ENCODE results near the gene MYO9B.
A peak's percentile ranks its signal among the peaks of the same experiment; 100 is the strongest.

The MYO9B gene

DNA sequence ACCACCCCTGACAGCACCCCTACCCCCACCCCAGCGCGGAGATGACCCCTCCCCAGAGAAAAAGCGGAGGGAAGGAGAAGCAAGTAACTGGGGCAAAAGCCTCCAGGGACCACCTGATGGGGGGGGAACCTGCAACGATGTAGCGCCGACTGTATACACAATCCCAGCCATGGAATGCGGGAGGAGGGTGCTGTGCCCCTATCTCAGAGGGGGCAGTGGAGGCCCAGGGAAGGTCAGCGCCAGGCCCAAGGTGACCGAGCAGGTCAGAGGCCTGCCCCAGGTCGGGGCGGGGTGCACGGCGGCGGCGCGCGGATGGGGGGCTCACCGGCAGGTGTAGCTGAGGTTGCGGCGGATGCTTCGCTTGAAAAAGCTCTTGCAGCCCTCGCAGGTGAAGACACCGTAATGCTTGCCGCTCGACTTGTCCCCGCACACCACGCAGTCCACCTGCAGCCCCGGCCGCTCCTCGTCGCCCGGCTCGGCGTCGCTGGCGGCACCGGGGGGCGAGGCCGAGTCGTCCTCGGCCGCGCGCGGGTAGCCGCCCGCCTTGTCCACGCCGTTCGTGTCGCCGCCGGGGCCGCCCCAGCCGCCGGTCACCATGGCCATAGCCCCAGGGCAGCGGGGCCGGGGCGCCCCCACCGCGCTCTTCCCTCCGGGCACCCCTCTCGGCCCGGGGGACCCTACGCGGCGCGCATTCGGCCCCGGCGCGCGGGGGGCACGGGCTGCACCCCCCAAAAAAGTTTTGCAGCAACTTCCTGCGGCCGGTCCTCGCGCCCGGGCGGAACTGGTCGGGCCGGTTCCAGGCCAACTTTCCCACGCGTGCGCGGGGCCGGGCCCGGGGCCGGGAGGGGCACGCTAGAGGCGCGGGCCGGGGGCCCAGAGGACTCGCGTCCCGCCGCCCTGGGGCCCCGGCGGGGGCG lies 169.3 kb downstream of the MYO9B start:
- Histone ChIP-seq H3K4me3 (peak overlapping the region; percentile 45 to 83 (median 63)), H3K27ac (peak overlapping the region; percentile 26 to 88 (median 75))

DNA sequence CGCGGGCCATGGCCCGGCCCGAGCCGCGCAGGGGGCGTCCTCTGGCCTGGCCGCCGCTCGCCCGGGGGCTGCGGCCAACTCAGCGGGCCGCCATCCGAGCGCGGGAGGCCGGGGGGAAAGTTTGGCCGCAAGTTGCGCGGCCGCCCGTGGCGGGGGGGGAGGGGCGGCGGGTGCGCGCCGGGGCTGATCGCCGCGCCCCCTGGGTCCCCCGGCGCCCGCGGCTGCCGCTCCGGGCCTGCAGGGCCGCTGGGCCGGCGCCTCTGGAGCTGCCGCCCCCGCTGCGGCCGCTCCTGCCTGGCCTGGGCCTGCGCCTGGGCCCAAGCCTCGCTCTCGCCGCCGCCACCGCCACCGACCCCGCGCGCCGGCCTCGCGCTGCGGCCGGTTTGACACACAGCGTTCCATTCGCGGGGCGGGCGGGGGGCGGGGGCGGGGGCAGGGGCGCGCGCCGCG lies 170.0 kb downstream of the MYO9B start, which contains the start of gene NR2F6:
NR2F6 (minus strand) TSS at position 385 of the 450 bp plus-strand sequence. CDS start 699 bp downstream, outside the sequence.
- H3K27ac ChIP-seq, result peak within 1 kb of the TSS; percentile 13 to 91 (median 84)
- H3K4me3 ChIP-seq, result peak within 1 kb of the TSS; percentile 54 to 83 (median 63)

DNA sequence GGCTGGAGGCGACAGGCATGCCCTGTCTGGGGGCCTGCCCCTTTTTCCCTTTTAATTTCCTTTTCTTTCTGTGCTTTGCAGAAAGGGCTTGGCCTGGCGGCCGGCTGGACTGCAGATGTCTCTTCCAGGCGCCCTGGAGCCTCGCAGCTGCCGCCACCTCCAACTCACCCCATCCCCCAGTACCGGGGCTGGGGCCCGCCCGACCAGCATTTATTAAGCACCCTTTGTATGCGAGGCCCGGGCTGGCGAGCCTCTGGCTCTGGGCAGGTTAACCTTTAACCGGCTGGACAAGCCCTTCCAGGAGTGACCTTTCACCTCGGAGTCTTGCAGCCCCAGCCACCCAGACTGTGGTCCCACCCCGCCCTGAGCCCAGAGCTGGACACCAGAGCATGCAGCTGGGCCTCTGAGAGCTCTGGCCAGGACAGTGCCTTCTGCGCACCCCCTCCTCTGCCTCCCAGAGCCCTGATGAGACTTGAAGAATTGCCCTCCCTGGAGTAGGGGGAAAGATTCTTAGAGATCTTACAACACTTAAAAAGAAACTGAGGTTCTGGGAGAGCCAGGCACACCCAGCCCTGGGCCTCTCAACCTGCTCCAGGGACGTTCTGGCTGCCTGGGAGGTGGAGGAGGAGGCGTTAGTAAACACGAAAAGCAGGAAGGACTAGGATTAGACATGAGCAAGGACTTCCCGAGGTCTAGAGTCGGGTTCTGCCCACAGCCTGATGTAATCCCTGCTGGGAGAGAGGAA lies 171.3 kb downstream of the MYO9B start:
- Histone ChIP-seq H3K4me3 (peak overlapping the region; percentile 28 to 83 (median 60)), H3K27ac (peak overlapping the region; percentile 13 to 91 (median 84))

DNA sequence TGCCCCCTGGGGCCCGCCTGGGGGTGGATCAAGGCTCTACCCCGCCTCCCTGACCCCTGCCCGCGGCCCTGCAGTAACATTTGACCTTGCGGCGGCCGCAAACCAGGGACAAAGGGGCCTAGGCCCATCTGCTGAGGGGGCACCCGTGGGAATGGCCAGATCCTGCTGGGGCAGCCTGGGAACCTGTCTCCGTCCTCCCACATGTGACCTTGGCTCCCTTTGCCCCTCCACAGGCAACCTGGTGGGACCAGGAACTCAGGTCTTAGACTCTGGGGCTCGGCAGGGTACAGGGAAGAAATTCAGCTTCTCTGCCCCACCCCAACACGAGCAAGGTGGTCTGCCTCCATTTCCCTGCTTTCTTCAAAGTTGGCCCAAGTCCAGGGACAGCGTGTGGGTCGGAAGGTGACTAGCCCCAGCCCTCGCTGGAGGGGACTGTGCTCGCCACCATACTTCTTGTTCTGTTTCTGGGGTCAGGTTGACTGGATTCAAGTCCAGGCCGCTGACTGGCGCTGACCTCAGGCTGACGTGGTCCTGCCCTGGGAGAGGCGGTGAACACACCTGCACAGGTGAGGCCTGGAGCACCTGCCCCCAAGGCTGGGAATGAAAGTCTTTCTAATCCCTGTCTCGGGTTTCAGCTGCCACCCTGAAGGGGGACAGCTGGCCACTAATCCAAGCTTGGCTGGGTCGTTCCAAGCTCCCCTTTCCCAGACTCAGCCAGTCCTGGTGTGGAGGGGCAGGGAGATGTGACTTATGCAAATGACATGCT lies 172.6 kb downstream of the MYO9B start:
- Histone ChIP-seq H3K27ac (peak overlapping the region in 4 of 21 experiments; percentile 11 to 90 (median 58)), H3K4me3 (no peak overlapping the region)

DNA sequence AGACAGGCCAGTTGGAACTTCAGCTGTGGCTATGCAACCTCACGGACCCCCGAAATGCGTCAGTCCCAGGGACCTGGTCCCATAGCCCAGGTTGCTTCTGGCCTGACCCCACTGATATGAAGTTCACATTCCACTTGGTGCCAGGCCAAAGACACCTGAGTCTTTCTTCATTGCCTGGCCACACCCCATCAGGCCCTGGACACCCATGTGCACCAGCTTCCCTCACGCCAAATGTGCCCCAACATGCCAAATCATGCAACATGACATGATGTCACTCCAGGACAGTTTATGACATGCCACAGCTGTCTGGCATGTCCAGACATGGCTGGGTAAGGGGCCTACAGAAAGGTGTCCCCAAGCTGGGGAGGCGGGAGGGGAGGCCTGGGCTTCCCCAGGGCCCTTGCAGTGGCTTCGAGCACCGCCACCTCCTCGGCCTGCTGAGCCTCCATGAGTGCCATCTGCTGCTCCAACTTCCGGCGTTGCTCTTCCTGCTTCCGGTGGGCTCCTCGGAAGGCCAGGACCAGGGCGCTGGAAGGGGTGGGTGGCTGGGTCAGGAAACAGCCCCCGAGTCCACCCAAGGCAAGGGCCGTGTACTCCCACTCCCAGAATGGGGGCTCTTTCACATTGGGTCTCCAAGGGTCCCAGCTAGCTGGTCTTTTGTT lies 174.4 kb downstream of the MYO9B start:
- H3K27ac ChIP-seq, result no peak overlapping the region
- H3K4me3 ChIP-seq, result no peak overlapping the region

DNA sequence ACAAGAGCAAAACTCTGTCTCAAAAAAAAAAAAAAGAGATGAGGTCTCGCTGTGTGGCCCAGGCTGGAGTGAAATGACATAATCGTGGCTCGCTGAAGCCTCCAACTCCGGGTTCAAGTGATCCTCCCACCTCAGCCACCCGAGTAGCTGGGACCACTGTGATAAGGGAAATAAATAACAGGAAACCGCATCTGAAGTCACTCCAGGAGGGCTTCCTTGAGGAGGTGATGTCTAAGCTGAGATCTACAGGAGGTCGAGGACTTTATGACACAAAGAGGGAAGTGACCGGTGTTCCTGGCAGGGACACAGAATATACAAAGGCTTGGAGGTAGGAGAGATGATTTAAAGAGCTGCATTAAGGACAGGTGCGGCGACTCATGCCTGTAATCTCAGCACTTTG lies 179.1 kb downstream of the MYO9B start:
- H3K4me3 ChIP-seq, result no peak overlapping the region
- H3K27ac ChIP-seq, result no peak overlapping the region

DNA sequence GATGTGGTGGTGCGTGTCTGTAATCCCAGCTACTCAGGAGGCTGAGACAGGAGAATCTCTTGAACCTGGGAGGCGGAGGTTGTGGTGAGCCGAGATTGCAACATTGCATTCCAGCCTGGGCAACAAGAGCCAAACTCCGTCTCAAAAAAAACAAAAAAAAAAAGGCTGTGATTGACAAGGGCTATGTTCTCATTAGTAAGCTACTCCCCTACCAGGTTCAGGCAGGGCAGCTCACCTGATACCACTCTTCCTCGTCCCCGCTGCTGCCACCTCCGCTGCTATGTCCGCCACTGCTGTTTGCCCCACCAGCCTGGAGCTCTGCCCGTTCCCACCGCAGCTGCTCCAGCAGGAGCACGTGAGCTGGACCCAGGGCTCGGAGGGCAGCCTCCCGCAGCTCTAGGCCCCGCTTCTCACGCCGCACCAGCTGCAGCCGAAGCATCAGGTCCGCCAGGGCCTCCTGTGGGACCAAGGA lies 179.6 kb downstream of the MYO9B start:
- Histone ChIP-seq H3K27ac (no peak overlapping the region), H3K4me3 (no peak overlapping the region)

DNA sequence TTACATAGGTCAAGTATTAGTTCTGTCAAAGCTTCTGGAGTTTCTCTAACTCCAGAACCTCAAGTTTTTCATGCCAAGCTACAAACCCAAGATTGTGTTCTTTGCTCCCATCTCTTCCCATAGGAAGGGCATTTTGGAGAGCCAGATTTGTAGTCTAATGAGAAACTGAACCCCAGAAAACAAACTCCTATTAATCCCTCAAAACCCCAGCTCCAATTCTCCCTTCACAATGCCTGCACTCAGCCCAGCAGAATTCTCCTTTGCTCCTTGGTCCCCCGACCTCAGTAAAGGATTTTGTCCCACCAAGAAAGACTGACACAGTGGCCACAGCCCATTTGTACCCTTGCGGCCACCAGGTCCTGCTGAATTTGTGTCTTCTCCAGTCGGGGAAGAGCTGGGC lies 180.6 kb downstream of the MYO9B start:
- no peak overlapping the region for H3K27ac ChIP-seq
- H3K4me3 ChIP-seq, result no peak overlapping the region

DNA sequence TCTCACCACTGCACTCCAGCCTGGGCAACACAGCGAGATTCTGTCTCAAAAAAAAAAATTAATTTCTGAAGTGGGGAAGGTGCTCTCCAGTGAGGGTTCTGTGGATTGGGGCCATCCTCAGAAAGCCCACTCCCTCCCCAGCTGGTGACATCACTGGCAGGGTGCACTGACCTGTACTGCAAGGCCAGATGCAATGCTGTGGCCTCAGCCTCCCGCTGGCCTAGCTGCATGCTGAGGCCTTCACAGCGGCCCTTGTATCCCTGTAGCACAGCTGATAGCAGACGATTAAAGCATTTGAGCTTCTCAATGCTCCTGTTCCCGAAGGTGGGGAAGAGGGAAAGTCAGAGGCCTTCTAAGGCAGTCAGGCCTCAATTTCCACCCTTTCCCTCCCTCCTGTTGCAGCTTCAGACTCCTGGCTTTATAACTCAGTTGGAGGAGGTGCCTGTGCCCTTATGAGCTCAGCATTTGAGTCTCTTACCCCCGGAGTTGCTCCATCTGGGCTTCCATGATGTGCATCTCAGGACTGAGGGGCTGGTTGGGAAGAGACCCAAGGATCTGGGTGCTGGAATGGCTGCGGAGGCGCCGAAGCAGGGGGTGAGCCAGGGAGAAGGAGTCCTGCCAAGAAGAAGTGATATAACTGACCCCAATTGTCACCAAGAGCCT lies 183.7 kb downstream of the MYO9B start:
- H3K27ac ChIP-seq, result no peak overlapping the region
- H3K4me3 ChIP-seq, result no peak overlapping the region

DNA sequence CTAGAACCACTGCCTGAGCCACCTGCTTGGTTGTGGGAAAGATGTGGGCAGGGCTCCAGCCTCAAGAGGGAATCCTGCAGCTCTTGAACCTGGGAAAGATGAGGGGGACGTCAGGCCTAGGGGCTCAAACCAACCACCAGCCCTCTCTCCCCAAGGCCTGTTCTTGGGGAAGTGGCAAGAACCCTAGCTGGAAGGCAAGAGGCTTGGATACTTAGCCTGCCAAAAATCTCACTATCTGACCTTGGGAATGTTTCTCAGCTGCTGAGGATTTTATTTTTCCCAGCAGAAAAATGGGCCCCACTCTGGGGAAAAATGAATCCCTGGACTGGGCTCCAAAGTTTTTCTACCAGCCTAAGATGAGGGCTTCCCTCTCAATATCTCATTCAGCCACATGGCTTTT lies 184.4 kb downstream of the MYO9B start:
- Histone ChIP-seq H3K27ac (no peak overlapping the region), H3K4me3 (no peak overlapping the region)

DNA sequence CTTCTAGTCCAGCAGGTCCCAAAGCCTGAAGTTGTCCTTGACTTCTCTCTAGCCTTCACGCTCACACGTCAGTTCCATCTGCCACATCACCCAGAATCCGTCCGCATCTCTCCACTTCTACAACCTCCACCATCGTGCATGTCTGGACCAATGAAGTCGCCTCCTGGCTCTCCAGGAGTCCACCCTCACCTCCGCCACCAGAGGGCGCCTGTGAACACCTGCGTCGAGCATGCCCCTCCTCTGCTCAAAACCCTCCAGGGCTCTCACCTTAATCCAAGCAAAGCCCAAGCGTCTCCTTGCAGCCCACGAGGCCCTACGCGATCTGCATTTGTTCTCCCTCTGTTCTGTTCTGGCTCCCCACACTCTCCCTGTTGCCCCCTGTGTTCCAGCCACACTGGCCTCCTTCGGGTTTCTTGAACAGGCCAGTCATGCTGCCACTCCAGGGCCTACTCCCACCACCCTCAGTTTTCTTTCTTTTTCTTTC lies 185.3 kb downstream of the MYO9B start:
- Histone ChIP-seq H3K27ac (no peak overlapping the region), H3K4me3 (no peak overlapping the region)

DNA sequence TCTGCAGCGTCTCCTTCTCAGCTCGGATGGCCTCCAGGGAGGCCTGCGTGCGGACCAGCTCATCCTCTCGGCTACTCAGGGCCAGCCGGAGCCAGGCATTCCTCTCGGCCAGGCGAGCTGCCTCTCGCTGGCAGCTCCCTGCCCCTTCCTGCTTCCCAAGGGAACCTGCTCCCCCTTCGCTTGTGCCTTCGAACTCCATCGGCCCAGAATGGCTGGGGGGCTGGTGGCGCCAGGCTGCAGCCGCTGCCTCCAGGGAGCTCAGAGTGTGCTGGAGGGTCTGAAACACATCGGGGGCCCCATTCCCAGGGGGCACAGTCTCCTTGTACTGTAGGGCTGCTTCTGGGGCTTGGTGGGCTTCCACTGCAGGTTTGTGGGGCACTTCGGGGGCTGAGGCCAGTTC lies 187.0 kb downstream of the MYO9B start:
- H3K27ac ChIP-seq, result no peak overlapping the region
- no peak overlapping the region for H3K4me3 ChIP-seq
